GM19438 (cell line): ENCODE measurements around the gene SLC52A3.

ENCODE experiments used
- ATAC-seq: cut with Tn5 transposase; IDR thresholded peaks from one replicate; pipeline ENCODE4 v1.9.1; 2021; ENCODE audit warnings: low read depth; ENCODE audit not compliant: unreplicated experiment

The SLC52A3 gene

DNA sequence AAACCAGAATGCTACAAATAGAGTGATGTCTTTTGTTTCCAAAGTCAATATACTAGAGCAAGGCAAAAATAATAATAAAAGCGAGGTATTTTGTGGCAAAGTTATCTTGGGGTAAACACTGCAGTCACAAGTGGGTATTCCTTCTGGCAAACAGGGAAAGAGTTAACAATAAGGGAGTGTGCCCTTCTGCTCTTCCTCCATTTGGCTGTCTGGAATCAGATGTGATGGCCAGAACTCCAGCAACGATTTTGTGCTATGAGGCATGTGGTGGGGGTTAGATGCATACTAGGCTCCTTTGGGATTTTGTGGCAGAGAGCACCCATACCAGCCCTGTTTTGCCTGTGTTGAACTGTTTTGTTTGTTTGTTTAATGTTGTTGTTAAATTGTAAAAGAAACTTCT, 2.4 kb upstream of the SLC52A3 start:
- no peak for ATAC-seq

DNA sequence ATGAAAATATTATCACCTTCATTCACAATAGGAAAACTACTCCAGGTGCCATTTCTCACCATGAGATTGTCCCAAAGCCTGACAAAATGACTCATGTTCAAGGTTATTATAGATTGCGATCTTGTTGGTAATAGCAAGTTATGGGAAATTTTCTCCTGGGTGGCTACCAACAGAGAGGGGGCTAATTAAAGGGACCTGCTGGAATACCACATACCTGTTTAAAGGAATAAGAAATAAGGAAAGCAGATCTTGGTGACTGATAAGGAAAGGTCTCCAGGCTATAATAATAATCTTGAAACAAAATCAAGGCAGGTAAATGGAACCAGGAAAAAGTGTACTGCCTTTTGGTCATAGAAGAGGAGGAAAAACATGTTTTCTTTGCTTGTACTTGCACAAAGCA, 1.4 kb downstream of the SLC52A3 start:
- no peak for ATAC-seq

DNA sequence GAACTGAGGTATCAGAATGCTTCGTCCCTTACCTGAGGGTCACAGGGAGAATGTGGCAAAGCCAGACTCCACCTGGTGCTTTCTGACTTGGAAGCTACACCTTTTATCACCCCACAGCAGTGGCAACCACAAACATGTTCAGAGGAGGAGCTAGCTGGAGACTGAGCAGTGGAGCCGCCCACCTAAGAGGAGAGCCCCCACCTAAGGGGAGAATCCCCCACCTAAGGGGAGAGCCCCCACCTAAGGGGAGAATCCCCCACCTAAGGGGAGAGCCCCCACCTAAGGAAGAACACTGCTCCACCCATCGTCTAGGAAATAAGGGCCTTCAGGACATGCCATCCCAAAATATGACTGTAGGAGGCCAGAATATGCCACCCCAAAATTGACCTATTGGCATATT, 4.0 kb downstream of the SLC52A3 start:
- no peak for ATAC-seq

DNA sequence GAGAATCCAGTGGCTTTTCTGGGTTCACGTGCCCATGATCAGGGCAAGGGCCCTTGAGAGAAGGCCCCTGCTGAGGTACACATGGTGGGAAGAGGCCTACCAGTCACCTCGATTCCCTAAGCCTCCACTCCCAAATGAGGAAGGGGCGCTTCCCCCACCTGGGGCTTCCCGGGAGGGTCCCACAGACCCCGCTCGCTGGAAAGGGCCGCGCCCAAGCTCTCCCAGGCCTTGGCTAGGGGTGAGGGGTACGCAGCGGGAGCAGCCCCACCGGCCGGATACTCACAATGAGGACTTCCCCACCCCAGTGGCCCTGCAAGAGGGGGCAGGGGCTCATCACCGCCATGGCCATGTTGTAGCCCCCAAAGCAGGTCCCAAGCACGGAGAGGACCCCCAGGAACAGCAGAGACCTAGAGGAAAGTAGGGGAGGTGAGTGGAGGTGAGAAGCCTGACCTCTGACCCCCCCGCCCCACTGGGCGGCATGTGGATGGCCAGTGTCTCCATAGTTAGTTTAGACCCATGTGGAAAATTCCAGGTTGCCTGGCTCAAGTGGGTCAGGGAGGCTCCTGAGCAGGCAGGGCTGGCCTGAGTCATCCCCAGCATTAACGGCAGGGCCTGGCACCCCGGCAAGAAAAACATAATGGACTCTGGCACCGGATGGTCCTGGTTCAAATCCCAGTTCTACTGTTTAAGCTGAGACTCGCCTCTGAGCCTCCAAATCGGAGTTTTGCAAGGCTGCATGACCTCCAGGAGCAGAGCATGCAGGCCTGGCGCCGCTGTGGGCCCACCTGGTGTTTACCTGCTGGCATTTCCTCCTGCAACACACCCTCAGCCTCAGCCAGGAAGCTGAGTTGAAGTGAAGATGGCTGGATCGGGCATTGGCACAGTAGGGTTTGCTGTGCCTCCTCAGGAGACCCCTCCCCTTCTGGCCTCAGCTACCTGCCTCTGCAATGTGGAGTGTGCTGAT, 6.6 kb downstream of the SLC52A3 start:
- no peak for ATAC-seq

DNA sequence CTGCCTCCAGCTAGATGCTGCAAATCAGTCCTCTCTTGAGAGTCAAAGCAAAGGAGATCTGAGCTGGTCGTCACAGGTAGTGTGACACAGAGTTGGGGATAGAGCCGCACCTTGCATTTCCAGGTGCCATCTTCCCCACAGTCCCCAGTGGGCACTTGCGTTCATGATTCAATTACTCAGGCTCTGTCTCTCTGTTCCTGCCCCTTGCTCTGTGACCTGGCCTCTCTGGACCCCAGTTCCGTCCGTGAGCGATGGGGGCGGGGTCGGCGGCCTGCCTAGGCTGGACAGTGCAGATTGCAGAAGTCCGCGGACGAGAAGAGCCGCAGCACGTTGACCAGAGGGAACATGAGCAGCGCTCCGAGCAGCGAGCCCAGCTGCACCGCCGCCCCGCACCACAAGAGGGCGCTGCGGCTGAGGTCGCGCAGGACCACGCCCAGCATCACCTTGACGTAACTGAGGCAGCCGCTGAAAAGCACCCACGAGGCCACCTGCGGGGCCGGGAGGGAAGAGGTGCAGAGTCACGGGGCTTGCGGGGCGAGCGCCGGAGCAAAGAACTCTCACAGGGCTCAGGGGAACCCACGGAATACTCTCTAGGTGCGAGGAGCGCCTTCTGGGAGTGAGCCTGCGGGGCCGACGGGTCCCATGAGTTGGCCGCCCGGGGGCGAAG, 7.4 kb downstream of the SLC52A3 start:
- ATAC-seq, result no peak

DNA sequence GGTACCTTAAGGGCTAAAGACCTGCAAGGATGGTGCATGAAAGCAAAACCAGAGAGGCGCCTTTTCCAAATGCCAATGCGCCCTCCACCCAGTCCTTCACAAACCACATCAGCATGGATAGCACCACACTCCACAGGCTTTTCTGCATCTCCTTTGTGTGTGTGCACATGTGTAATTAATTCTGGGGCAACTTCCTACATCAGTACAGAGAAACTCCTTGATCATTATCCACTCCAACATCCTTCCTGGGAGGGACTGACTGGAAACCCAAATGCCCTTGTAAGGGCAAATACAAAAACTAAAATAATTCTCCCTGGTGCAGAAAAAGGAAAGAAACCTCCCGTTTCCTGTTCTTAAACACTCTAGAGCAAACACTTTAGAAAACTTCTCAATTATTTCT, 10.8 kb downstream of the SLC52A3 start:
- no peak for ATAC-seq

DNA sequence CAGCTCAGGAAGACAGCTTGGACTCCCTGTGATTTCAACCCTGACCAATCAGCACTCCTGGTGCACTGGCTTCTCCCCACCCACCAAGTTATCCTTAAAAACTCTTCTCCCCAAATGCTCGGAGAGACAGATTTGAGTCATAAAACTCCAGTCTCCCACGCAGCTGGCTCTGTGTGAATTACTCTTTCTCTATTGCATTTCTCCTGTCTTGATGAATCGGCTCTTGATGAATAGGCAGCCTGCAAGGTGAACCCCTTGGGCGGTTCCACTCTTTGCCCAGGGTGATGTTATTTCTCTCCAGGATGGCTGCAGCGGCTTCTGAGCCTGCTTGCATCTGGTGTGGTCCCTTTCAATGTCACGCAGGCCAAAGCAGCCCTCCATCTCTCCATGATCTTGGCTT, 12.4 kb downstream of the SLC52A3 start:
- ATAC-seq, result no peak

DNA sequence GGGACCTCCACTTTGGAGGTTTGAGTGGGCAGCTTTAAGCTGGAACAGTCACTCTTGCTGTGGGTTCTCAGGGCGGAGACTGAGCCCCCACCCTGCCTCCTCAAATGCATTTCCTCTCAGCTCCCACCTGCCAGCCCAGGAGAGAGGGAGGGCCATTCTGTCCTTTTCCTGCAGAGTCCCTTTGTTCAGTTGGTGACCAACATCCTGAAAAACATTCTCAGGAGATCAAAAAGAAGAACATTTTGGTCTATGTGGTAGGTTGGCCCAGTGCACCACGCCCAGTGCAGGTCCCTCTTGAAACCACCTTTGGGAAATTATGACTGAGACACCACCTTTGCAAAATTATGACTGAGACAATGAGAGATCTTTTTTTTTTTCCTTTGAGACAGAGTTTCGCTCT, 13.4 kb downstream of the SLC52A3 start:
- no peak for ATAC-seq

DNA sequence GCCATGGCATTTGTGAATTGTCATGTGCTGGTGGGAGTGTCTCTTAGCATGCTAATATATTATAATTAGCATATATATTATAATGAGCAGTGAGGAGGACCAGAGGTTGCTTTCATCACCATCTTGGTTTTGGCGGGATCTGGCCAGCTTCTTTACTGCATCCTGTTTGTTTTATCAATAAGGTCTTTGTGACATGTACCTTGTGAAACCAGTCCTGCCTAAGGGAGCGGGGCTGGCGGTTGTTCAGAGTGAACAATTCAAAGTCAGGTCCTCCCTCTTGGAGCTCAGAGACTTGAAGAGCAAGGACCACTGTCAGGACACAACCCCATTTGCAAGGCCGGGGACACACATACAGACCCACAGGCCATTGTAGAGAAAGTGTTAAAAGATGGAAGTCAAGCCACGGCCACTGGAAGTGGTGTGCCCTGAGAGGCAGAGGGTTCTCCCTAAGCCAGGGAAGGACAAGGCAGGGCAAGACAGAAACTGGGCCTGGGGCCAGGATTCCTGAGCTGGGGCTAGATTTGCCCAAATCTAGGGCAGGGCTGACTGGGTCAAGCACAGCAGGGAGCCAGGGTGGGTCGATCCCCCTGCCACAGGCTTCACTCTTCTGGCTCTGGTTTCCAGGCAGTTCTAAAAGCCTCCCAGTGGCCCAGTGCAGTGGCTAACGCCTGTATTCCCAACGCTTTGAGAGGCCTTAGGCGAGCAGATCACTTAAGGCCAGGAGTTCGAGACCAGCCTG, 14.2 kb downstream of the SLC52A3 start:
- ATAC-seq, result no peak

DNA sequence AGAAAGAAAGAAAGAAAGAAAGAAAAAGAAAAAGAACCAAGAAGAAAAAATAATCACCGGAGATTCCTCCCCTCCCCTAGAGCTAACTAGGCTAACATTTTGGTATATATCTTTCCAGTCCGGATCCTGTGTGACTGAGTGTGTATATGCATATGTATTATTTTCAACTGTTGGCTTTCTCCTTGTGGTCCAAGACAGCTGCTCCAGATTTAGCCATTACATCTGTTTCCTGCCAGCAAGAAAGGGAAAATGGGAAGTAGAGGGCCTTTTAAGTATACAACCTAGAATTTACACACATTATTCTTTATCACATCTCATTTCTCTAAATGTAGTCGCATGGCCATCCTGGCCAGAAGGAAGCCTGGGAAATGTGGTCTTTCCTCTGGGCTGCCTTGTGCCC, 15.2 kb downstream of the SLC52A3 start:
- no peak for ATAC-seq

DNA sequence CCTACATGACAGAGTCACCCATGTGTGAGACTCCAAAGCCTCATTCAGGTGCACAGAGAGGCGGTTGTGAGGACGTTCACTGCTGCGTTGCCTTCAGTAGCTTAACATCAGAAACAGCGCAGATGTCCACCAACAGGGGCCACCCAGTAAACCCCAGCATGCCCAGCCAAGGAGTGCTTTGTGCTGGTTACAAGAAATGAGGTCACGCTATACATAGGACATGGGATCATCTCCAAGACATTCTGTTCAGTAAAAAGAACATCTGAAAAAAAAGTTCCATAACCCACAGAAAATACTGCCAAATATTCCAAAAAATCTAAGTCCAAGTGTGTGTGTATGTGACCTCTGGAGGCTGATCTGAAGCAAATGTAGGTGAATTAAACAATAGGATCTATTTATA, 16.0 kb downstream of the SLC52A3 start:
- ATAC-seq, result no peak

DNA sequence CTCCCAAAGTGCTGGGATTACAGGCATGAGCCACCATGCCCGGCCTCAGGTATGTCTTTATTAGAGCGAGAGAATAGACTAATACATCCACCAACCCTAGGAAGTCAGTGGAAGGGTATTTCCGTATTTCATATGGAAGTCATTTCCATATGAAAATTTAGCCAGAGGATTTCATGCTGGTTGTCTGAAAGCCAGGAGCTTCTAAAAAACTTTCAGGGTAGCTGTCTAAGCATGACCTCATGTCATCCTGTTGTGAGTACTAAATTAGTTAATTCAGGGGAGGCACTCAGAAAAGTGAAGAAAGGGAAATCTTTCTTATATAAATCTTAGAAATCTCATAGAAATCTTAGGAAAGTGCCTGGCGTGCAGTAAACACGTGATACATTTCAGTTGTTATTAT, 16.5 kb downstream of the SLC52A3 start:
- ATAC-seq, result no peak

DNA sequence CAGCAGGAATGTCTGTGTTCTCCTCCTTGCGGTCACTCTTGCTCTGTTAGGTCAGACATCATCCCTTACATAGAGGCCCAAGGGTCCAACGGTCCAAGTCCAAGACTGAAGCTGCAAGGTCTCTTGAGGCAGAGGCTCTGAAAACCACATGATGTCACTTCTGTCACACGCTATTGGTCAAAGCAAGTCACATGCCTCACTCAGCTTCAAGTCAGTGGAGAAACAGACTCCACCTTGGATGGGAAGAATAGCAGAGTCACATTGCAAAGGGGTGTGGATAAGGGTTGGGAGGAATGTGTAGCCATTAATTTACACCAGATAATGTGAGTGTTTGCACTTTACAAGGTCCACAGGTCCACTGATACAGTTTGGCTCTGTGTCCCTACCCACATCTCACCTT, 17.5 kb downstream of the SLC52A3 start:
- no peak for ATAC-seq

DNA sequence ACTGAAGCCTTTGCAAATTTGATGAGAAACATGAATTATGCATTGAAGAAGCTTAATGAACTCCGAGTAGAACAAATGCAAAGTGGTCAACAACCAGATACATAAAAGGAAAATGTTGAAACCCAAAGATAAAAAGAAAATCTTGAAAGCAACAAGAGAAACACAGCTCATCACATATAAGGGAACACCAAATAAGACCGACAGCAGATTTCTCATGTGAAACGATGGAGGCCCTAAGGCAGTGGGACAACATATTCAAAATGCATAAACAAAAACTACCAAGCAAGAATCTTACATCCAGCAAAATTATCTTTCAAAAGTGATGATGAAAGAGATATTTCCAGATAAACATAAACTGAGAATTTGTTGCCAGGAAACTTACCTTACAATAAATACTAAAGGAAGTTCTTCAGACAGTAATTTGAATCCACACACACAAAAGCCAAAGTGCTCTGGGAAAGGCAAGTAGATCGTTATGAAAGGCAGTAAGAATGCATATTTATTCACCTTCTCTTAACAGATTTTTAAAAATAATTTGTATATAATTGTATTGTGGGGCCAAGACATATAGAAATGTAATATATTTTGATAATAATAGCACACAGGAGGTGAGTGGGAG, 22.5 kb downstream of the SLC52A3 start:
- no peak for ATAC-seq

DNA sequence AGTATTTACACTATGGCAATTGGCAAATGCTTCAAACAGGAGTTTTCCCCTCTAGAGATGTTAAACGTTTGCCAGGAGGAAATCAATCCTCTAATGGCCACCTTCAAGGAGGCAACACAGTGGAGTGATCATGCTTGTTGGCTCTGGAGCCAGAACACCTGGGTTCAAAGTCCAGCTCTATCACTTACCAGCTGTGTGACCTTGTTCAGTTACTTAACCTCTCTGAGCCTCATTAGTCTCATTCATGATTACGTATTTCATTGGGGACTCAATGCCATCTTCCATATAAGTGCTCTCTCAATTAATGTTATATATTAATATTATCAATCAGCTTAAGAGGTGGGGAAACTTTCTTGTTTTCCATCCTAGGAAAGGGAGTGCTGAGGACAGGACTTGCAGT, 26.1 kb downstream of the SLC52A3 start:
- ATAC-seq, result no peak

DNA sequence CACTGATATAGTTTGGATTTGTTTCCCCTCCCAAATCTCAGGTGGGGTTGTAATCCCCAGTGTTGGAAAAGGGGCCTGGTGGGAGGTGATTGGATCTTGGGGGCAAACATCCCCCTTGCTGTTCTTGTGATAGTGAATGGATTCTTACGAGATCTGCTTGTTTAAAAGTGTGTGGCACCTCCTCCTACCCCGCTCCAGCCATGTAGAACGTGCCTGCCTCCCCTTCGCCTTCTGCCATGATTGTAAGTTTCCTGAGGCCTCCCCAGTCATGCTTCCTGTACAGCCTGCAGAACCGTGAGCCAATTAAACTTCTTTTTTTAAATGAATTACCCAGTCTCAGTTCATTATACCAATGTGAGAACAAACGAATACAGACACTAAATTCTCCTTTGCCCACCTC, 26.7 kb downstream of the SLC52A3 start:
- ATAC-seq, result no peak

DNA sequence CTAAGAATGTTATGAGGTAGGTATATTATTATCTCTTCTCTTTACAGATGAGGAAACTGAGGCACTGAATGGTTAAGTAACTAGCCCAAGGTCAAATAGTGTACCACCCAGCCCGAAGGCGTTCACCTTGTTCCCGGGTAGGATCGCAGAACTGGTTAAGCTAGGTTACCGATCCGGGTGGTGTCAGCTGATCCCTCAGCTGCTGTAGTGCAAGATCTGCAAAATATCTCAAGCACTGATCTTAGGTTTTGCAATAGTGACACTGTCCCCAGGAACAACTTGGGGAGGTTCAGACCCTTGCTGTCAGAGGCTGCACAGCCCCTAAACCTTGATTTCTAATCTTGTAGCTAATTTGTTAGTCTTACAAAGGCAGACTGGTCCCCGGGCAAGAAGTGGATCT, 28.1 kb downstream of the SLC52A3 start:
- no peak for ATAC-seq

DNA sequence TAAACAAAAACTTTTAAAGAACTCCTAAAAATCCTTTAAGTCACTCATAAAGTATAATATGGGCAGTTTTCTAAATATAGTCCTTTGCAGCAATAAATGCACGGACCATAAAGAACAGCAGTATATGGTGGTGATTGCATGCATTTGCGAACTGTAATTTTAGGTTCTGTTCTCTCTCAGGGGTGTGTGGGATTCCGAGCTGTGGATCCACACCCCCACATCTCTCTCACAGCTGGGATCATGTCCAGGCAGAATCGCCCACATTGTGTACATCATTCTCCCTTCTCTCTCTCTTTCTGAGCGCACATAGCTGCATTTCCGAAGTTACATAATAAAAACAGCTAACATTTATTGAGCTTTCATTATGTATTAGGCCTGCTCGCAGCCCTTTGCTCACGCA, 28.6 kb downstream of the SLC52A3 start:
- no peak for ATAC-seq

DNA sequence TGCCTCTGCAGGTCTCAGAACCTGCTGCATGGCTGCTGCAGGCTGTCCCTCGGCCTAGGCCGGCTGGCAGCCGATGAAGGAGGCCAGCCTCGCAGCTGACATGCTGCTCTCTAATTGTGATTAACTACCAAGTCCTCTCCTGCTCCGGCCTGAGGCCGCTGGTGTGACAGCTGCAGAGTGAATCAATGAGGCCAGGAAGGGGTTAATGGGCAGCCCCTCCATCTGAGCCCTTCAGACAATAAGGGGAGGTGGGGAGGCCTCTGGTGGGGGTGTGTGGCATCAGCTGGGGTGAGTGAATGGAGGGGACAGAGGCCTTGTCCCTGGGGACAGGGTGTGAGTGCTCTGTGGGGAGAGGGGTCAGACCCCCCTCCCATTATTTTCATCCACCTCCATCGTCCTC, 34.4 kb downstream of the SLC52A3 start:
- no peak for ATAC-seq

DNA sequence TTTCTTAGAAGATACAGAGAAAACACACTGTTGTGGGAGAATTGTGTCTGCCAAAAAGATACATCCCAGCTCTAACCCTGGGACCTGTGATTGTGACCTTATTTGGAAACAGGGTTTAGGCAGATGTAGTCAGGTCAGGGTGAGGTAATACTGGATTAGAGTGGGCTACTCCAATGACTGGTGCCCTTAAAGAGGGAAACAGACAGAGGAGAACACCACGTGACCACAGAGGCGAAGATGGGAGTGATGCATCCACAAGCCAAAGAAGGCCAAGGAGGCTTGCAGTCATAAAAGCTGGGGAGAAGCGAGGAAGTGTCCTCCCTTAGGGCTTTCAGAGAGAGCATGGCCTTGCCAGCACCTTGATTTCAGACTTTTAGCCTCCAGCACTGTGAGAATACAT, 35.6 kb downstream of the SLC52A3 start:
- ATAC-seq, result no peak
